DOHH2 (cell line): Measurements from ENCODE around the gene LMBRD2.

ENCODE experiments used
- H3F3A ChIP-seq: fragments of 200-600 bp; sonication (generic), shearing (Covaris generic); 2 replicates; pipeline ENCODE4 v1.6.0; 2016; ENCODE audit warnings: antibody characterized with exemption, mild to moderate bottlenecking; ENCODE audit not compliant: control insufficient read depth, insufficient read depth
- H3K27ac ChIP-seq: fragments of 200-600 bp; sonication (generic); 2 replicates; pipeline ENCODE4 v1.5.1; 2014; ENCODE audit warnings: low read depth, mild to moderate bottlenecking, low read length, moderate library complexity
- H3K27me3 ChIP-seq: fragments of 200-600 bp; sonication (generic); 2 replicates; pipeline ENCODE4 v1.6.1; 2014; ENCODE audit warnings: mild to moderate bottlenecking, low read length, mixed read lengths; ENCODE audit not compliant: control insufficient read depth
- H3K36me3 ChIP-seq: fragments of 200-600 bp; sonication (generic); 2 replicates; pipeline ENCODE4 v1.6.1; 2014; ENCODE audit warnings: mild to moderate bottlenecking, low read length, moderate library complexity, mixed read lengths; ENCODE audit not compliant: control insufficient read depth
- H3K4me1 ChIP-seq: fragments of 200-600 bp; sonication (generic); 2 replicates; pipeline ENCODE4 v1.6.1; 2014; ENCODE audit warnings: mild to moderate bottlenecking, low read length, mixed read lengths; ENCODE audit not compliant: control insufficient read depth
- H3K4me2 ChIP-seq: fragments of 200-600 bp; sonication (generic); 2 replicates; pipeline ENCODE4 v1.6.0; 2014; ENCODE audit warnings: mild to moderate bottlenecking, low read length, moderate library complexity
- H3K4me3 ChIP-seq: fragments of 200-600 bp; sonication (generic); 2 replicates; pipeline ENCODE4 v1.5.1; 2014; ENCODE audit warnings: mild to moderate bottlenecking, low read length, mixed read lengths
- H3K79me2 ChIP-seq: fragments of 200-600 bp; sonication (generic); 2 replicates; pipeline ENCODE4 v1.6.1; 2014; ENCODE audit warnings: mild to moderate bottlenecking, low read length, mixed read lengths; ENCODE audit not compliant: control insufficient read depth
- H3K9me2 ChIP-seq: fragments of 200-600 bp; sonication (generic); replicated peaks from 2 replicates; pipeline ENCODE4 v1.6.1; 2014; ENCODE audit warnings: mild to moderate bottlenecking, low read length, mixed read lengths; ENCODE audit not compliant: control insufficient read depth
- H3K9me3 ChIP-seq: fragments of 200-600 bp; sonication (generic); 2 replicates; pipeline ENCODE4 v1.6.1; 2014; ENCODE audit warnings: antibody characterized with exemption, low read length, mixed read lengths; ENCODE audit not compliant: control insufficient read depth, insufficient read depth
- H4K20me1 ChIP-seq: fragments of 200-600 bp; sonication (generic); 2 replicates; pipeline ENCODE4 v1.6.0; 2014; ENCODE audit warnings: low read depth, mild to moderate bottlenecking, antibody characterized with exemption, low read length, moderate library complexity; ENCODE audit not compliant: control insufficient read depth, insufficient read depth
- CTCF ChIP-seq: fragments of 200-600 bp; sonication (generic); IDR thresholded peaks from one replicate; pipeline ENCODE4 v1.5.1; 2014; ENCODE audit warnings: antibody characterized with exemption, mild to moderate bottlenecking, low read depth, low read length; ENCODE audit not compliant: poor library complexity, severe bottlenecking
- EZH2phosphoT487 ChIP-seq: fragments of 200-600 bp; sonication (generic); IDR thresholded peaks from 2 replicates; pipeline ENCODE4 v1.6.1; 2017; ENCODE audit warnings: borderline replicate concordance, mild to moderate bottlenecking, antibody characterized with exemption, low read length, moderate library complexity, mixed read lengths

Gene LMBRD2

DNA sequence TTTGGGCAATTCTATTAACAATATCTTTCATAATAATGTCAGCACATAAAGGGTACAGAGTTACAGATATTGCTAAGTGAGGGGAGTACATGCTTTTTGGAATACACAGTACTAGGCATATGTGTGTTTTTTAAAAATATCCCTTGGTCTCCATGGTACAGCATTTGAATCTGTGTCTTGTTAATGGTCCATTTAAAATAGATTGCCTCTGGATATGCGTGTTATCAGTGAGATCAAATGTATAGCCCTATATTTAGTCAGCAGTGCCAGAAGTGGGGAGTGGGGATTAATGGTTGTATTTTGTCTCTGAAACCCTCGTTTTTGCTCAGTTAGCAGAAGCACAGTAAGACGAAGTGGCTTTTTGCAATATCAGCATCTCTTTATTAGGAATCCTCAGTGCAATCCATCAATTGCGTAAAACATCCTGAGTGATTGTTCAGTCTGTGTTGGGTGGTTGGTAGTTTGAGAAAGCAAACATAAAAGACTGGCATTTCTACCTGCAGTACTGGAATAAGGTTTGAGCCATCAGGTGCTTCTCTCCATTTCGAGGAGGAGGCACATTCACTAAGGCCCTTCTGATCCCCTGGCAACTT is 19.2 kb upstream of the LMBRD2 start:
- no peaks in the 10 kb centered on the region for H3K9me3 ChIP-seq
- H3K36me3 ChIP-seq, result peaks cover 99% of the 10 kb centered on the region
- no peaks in the 10 kb centered on the region for H3F3A ChIP-seq
- H3K27me3 ChIP-seq, result no peaks in the 10 kb centered on the region
- TF ChIP-seq CTCF, result no peak
- no peak for TF ChIP-seq EZH2phosphoT487
- H3K4me2 ChIP-seq, result no peak overlapping the region
- no peak overlapping the region for H3K4me3 ChIP-seq
- H3K79me2 ChIP-seq, result peaks cover 3% of the 10 kb centered on the region
- no peaks in the 10 kb centered on the region for H3K9me2 ChIP-seq
- H4K20me1 ChIP-seq, result no peaks in the 10 kb centered on the region
- no peaks in the 10 kb centered on the region for H3K4me1 ChIP-seq
- no peak overlapping the region for H3K27ac ChIP-seq

DNA sequence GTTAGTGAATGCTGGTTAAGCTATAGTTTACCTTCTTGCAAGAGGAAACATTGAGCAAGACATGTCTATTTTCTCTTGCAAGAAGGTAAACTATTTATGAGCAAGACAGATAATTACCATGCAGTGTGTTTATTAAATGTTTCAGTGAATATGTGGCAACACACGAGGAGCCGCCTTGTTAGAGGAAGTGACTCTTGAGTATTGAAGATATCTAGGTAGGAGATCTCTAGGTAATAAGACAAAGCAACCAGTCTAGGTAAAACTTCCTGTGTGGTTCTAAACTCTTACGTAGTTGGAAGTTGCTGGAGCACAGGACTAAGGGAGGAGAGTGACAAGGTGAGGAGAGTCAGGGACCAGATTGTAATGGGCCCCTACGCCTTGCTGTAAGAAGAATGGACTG is 17.1 kb upstream of the LMBRD2 start:
- no peak overlapping the region for H3K4me3 ChIP-seq
- no peaks in the 10 kb centered on the region for H3K9me2 ChIP-seq
- no peak overlapping the region for H3K4me2 ChIP-seq
- peaks cover 99% of the 10 kb centered on the region for H3K36me3 ChIP-seq
- H3F3A ChIP-seq, result no peaks in the 10 kb centered on the region
- H3K4me1 ChIP-seq, result no peaks in the 10 kb centered on the region
- 0 out of 2 replicates have a peak, but pooled peaks cover 6% of the 10 kb centered on the region for H4K20me1 ChIP-seq
- no peak for TF ChIP-seq CTCF
- TF ChIP-seq EZH2phosphoT487, result no peak
- H3K27ac ChIP-seq, result no peak overlapping the region
- no peaks in the 10 kb centered on the region for H3K27me3 ChIP-seq
- H3K9me3 ChIP-seq, result no peaks in the 10 kb centered on the region
- H3K79me2 ChIP-seq, result peaks cover 20% of the 10 kb centered on the region

DNA sequence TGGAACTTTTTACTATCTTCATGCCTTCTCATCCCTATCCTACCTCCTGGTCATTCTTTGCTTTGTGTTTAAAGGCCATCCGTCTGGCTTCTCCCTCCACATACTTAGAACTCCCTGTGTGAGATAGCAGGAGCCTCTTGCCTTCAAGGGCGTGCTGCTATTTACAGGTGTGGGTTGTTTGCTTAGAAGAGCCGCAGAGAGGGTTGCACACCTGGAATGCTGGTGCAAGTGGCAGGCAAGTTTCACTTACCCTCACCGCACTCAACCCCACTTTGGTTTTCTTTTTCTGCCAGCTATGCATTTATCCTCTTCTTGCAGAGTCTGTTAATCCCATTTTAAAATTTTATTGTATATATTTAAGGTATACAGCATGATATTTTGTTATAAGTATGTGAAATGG is 12.8 kb upstream of the LMBRD2 start:
- no peaks in the 10 kb centered on the region for H3F3A ChIP-seq
- no peaks in the 10 kb centered on the region for H3K4me1 ChIP-seq
- H3K79me2 ChIP-seq, result peaks cover 63% of the 10 kb centered on the region
- H3K4me2 ChIP-seq, result no peak overlapping the region
- TF ChIP-seq EZH2phosphoT487 (no peak), CTCF (no peak)
- H4K20me1 ChIP-seq, result 0 out of 2 replicates have a peak, but pooled peaks cover 6% of the 10 kb centered on the region
- H3K27me3 ChIP-seq, result no peaks in the 10 kb centered on the region
- no peaks in the 10 kb centered on the region for H3K9me2 ChIP-seq
- H3K9me3 ChIP-seq, result no peaks in the 10 kb centered on the region
- no peak overlapping the region for H3K27ac ChIP-seq
- peaks cover 99% of the 10 kb centered on the region for H3K36me3 ChIP-seq
- H3K4me3 ChIP-seq, result no peak overlapping the region
